HG03159 (cell line): ENCODE measurements around the gene ABCA10.
A peak's percentile ranks its signal among the peaks of the same experiment; 100 is the strongest.
"Not testable (repeated sequence)": the region's sequence is repeated elsewhere in the genome, so short reads cannot be mapped to it uniquely, and the experiment has no call there.

ENCODE experiments used
- ATAC-seq: cut with Tn5 transposase; IDR thresholded peaks from one replicate; pipeline ENCODE4 v1.9.1; 2021; ENCODE audit warnings: mild to moderate bottlenecking, moderate library complexity; ENCODE audit not compliant: unreplicated experiment

Gene ABCA10

DNA sequence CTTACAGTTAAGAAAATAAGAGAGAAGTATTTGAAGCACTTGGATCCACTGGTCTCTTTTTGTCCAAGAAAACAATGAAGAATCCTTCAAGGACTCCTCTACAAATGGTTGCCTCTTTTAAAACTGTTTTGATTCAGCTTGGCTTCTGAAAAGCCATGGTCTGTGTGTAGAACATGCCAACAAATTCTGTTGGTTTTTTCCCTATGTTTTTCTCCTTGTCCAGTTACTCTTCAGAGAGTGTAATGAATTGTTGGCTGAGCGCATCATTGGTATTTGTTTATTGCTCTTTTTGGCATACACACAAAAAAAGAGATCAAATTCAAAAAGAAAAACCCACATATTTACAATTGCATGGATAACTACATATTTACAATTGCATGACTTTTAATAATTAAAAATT lies at the start of gene ABCA10:
Gene ABCA10, minus strand, starts transcription at position 249 of the 400 bp plus-strand sequence. CDS start 3,466 bp downstream, outside the sequence.
- no peak for ATAC-seq

- not testable (repeated sequence) for ATAC-seq
Measured at GRCh38 chr17:69276279-69276678, 47.7 kb upstream of the ABCA10 start.

DNA sequence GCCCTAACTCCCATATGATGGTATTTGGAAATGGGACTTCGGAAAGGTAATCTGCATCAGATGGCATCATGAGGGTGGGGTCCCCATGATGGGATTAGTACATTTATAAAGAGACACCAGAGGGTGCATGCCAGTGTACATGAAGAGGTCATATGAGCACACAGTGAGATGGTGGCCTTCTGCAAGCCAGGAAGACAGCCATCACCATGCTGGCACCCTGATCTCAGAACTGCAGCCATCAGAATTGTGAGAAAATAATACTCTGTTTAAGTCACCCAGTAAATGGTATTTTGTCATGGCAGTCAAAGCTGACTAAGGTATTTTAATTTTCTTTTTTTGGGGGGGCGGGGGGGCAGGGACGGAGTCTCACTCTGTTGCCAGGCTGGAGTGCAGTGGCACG lies 47.1 kb upstream of the ABCA10 start:
- ATAC-seq = no peak

DNA sequence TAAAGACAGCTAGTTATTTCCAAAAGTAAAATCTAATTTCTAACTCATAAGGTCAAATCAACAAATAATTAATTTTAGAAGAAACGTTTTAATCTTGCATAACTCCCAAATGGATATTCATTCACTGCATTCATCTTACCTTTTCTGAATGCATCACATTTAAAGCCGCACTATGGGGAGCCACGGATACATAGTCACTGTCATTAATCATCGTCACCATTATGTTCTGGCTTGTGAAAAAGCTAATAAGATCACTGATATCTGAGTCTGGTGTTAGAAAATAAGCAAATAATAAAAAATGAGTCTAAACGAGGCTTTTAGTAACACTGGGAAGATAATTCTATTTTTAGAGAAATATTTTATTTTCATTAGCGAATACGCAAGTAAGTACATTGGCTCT lies 42.4 kb upstream of the ABCA10 start:
- no peak for ATAC-seq

- ATAC-seq = no peak
Measured at GRCh38 chr17:69269131-69269998, 40.7 kb upstream of the ABCA10 start.

DNA sequence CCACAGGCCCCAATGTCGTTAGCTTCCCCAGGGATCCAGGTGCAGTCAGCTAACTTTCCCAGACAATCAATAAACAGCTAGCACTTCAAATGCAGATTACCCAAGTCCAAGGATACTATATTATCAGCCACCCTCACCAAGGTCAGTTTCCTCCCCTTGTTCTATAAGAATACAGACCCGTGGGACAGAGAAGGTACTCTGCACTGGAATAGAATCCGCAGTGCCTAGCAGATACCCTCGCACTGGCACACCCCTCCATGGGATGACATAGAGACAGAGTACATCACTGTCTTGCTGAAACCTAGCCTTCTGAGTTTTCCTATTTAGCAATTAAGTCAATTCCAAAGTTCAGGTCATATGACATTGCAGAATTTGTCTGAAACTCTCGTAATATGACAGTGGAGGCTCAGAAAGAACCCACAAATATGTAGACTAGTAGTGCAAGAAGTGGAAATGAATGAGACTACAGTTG lies 40.0 kb upstream of the ABCA10 start:
- ATAC-seq = no peak

DNA sequence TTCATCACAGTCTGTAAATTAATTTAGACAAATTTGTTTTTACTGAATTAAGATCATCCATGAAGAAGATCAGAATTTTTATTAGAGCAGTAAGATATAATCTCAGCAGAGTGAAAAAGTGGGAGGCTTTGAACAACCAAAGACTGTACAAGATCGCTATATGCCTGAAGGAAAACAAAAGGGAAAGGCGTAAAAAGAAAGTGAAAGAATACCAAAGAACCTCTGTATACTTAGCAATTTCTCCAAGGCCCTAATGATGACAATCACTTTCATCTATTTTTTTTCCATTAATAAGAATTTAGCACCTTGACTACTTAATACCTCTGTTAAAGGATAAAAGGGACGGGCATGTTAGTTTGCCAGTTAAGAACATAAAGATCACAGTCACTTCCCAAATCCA lies 38.6 kb upstream of the ABCA10 start:
- no peak for ATAC-seq

- ATAC-seq = no peak
Measured at GRCh38 chr17:69265873-69266272, 37.2 kb upstream of the ABCA10 start.

DNA sequence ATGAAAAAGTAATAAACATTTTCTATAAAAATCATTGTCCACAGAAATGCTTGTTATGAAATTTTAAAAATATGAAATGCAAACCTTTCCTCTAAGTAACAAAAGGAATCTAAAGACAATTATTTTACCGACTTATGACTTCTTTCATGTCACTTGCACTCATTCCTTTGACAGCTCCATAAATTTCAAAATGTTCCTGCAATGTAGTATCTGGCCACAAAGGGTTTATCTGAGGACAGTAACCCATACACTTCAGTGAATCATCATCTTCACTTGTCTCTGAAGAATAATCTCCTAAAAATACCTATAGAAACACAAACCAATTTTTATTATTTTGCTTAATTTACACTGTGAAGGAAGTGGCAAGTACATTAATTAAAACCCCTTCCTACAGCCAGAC lies 25.6 kb upstream of the ABCA10 start:
- no peak for ATAC-seq

DNA sequence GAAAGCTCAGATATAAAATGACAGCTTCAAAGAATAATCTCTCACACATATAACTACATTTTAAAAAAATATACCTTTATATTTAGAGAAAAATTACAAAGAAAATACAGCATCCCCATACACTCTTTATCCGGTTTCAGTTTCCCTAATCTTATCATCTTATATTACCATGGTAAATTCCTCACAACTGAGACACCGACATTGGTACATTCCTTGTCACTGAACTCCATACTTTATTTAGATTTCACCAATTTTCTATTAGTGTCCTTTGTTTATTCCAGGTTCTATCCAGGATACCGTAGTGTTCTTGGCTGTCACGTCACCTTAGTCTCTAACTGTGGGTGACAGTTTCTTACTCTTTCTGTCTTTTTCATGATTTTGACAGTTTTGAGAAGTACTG lies 22.0 kb upstream of the ABCA10 start:
- no peak for ATAC-seq

DNA sequence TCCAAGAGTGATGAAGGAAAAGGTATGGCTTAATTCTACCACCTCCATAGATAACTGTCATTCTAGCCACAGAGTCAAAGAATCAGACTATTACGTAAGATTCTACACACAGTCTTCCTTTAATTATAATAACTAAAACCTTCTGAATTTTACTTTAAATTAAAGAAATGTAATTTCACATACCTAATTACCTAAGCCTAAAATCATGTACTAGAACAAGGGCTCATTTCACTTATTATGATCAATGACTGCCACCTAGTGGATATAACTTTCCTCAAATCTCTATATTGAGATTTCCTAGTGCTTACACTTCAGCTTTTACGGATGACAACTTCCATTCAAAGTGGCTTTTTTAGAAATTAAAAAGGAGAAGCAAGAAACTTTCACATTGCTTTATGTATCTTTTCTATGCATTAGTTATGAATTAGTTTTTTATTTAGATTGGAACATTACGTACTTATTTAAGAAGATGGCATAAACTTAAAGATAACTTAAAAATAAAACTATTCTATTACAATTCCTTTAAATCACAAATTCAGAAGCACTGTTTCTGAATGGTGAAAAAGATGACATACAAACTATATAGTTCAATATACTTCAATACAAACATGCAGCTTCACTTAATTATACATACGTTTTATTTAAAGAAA lies 18.2 kb upstream of the ABCA10 start:
- peak; percentile 74 for ATAC-seq

DNA sequence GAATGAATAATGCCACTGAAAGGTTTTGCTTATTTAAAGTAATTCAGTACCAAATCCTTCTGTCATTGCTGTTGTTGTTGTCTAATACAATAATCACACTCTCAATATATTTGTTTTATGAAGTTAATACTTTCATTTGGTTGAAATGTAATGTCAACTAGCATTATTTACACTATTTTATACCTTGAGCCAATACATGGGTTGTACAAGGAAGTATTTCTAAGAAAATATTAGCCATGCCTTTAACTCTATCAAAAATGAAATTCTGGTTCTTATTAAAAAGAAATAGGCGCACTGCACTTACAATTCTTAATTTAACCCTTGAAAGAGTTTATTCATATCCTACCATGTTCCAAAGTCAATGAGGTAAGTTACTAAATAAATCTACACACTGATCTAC lies 17.6 kb upstream of the ABCA10 start:
- no peak for ATAC-seq

GRCh38 chr17:69245617-69246016 lies 17.0 kb upstream of the ABCA10 start:
- ATAC-seq = no peak

DNA sequence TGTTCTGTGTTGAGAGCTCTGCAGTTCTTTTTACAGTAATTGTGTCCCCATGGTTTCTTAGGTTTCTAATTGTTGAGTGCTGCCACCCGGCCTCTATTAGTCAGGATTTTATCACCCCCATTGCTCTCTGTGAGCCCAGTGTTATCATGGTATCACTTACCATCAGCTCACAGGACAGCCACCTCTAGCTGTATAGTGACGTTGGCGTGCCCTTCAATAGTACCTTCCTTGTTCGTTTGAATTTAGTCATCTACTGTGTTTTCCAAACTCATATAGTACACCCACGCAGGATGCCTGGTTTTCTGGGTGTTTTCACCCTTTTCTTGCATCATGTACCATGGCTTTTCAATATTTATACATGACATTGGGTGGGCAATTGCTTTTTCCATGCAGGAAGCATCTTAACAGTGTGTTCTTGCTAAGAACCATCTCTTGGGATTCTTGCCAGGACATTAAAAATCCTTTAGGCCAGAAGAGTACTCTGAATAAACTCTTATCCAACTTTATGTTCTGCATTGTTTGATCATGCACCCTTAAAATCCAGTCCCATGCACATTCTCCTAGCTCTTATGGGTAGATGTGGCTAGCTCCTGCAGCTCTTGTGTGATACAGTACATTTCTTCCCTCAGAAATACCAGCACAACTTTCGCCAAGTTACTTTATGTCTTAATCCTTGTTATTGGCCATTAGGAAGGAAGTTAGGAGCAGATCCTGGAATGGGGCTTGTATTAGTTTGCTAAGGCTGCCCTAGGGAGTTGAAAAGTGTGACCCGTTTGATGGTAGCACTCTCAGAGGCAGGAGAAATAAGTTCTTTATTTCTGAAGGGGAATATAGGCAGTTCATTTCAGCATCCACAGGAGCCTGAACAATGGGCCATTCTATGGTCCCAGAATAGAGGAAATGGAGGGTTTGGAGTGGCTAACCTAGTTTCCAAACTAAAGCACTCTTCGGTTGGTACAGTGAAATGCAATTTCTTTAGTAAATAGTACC lies 11.3 kb upstream of the ABCA10 start:
- no peak for ATAC-seq

- no peak for ATAC-seq
Measured at GRCh38 chr17:69236946-69237345, 8.3 kb upstream of the ABCA10 start.

- no peak for ATAC-seq
Measured at GRCh38 chr17:69236464-69236863, 7.8 kb upstream of the ABCA10 start.

- ATAC-seq = peak; percentile 97
Measured at GRCh38 chr17:69235338-69236058, 6.9 kb upstream of the ABCA10 start.

DNA sequence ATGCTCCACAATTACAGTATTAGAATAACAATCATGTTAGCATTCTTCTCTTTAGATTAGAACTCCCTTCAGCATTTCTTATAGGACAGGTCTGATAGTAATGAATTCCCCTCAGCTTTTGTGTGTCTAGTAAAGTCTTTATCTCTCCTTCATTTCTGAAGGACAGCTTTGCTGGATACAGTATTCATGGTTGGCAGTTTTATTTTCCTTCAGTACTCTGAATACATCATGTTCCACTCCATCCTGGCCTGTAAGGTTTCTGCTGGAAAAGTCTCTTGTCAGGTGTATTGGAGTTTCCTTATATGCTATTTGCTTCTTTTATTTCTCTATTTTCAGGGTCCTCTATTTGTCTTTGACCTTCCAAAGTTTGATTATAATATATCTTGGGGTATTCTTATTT lies 4.0 kb upstream of the ABCA10 start:
- no peak for ATAC-seq

GRCh38 chr17:69231521-69231920 lies 2.9 kb upstream of the ABCA10 start:
- no peak for ATAC-seq

- no peak for ATAC-seq
Measured at GRCh38 chr17:69230939-69231338, 2.3 kb upstream of the ABCA10 start.
